ENCODE data around the gene HBEGF.
A peak's percentile ranks its signal among the peaks of the same experiment; 100 is the strongest.

Gene HBEGF

GRCh38 chr5:140346348-140347221 lies at the start of gene HBEGF:
TSS of gene HBEGF (minus strand) at chr5:140346603. CDS start at chr5:140346328, 275 bp downstream.
- peak; percentile 78 for DNase-seq (ENCODE audit: low read depth)

GRCh38 chr5:140393738-140394137 lies 47.3 kb upstream of the HBEGF start:
- no peak for DNase-seq (ENCODE audit: low read depth)

- DNase-seq (ENCODE audit: low read depth): no peak
These were observed 45.3 kb upstream of the HBEGF start for GRCh38 chr5:140391732-140392131.

- DNase-seq (ENCODE audit: low read depth): peak; percentile 20
These were observed 44.9 kb upstream of the HBEGF start for GRCh38 chr5:140391312-140391711.

- DNase-seq (ENCODE audit: low read depth): no peak
These were observed 41.6 kb upstream of the HBEGF start for GRCh38 chr5:140388052-140388451.

- no peak for DNase-seq (ENCODE audit: low read depth)
These were observed 36.9 kb upstream of the HBEGF start for GRCh38 chr5:140383300-140383699.

- DNase-seq (ENCODE audit: low read depth): no peak
These were observed 36.5 kb upstream of the HBEGF start for GRCh38 chr5:140382866-140383265.

GRCh38 chr5:140381972-140382371 lies 35.6 kb upstream of the HBEGF start:
- DNase-seq (ENCODE audit: low read depth): peak; percentile 11

GRCh38 chr5:140381351-140381750 lies 34.9 kb upstream of the HBEGF start:
- DNase-seq (ENCODE audit: low read depth): no peak

- peak; percentile 82 for DNase-seq (ENCODE audit: low read depth)
These were observed 26.6 kb upstream of the HBEGF start for GRCh38 chr5:140372971-140373487.

- DNase-seq (ENCODE audit: low read depth): no peak
These were observed 25.2 kb upstream of the HBEGF start for GRCh38 chr5:140371356-140372151.

GRCh38 chr5:140367256-140368013 lies 21.0 kb upstream of the HBEGF start:
- DNase-seq (ENCODE audit: low read depth): no peak

- DNase-seq (ENCODE audit: low read depth): no peak
These were observed 20.3 kb upstream of the HBEGF start for GRCh38 chr5:140366589-140367255.

GRCh38 chr5:140365941-140366340 lies 19.5 kb upstream of the HBEGF start:
- DNase-seq (ENCODE audit: low read depth): no peak

- no peak for DNase-seq (ENCODE audit: low read depth)
These were observed 18.9 kb upstream of the HBEGF start for GRCh38 chr5:140365282-140365681.

- no peak for DNase-seq (ENCODE audit: low read depth)
These were observed 18.0 kb upstream of the HBEGF start for GRCh38 chr5:140364472-140364765.

GRCh38 chr5:140363631-140364471 lies 17.4 kb upstream of the HBEGF start:
- no peak for DNase-seq (ENCODE audit: low read depth)

GRCh38 chr5:140362875-140363630 lies 16.6 kb upstream of the HBEGF start:
- peak; percentile 64 for DNase-seq (ENCODE audit: low read depth)

- no peak for DNase-seq (ENCODE audit: low read depth)
These were observed 15.9 kb upstream of the HBEGF start for GRCh38 chr5:140362311-140362710.

GRCh38 chr5:140361901-140362300 lies 15.5 kb upstream of the HBEGF start:
- DNase-seq (ENCODE audit: low read depth): no peak

All from EH (cell line).